Spleen (tissue), 7 donors: ENCODE measurements around the gene UST.

Source experiments
- POLR2A ChIP-seq, 3 donors: fragments of 450-650 bp; IDR thresholded peaks; one replicate each; pipeline ENCODE4 v1.5.1; 2017; ENCODE audit warnings: antibody characterized with exemption in 3 of 3, mild to moderate bottlenecking in 1 of 3
- POLR2AphosphoS5 ChIP-seq, 3 donors: sonication (generic); formaldehyde crosslinking; IDR thresholded peaks; one replicate each; pipeline ENCODE4 v1.5.1; 2017; ENCODE audit warnings: antibody characterized with exemption in 3 of 3
- TF ChIP-seq, protein P1 (sequence below), 11 experiments: fragments of 200-600 bp in 7 of 11; fragments of 450-650 bp in 4 of 11; sonication (generic) in 4 of 11; IDR thresholded peaks in 8 of 11; conservative IDR thresholded peaks in 3 of 11; 1 replicate in 7 of 11; 2 replicates in 4 of 11; pipeline versions ENCODE4 v1.4.0 to v1.8.0; 2016 to 2021; ENCODE audit warnings: antibody characterized with exemption in 11 of 11, inconsistent platforms in 4 of 11, mild to moderate bottlenecking in 1 of 11
- donor health status: DM: no; HTN: no; CAD: no; lungs with moderate emphysema.
- donor health status: DM: no; HTN: no; CAD: no.
- donor health status: DM: no; HTN: no; CAD: no.

DNA sequence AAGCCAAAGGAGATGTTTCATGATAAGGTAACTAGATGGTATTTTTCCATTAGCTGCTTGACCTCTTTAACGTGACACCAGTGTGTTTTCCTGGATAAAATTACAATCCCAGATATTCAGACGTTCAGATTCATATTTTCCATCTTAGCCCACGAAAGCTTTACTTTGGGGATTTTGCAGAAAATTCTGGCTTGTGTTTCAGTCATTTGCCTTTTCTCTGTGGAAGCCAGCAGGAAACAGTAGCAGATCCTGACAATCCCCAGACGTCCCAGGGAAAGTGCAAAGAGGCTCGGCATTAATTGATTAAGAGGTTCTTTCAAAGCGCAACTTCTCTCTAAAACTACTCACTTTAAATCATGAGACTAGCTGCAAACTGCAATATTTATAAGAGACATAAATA is 243.6 kb downstream of the UST start:
- TF ChIP-seq, protein P1, sequence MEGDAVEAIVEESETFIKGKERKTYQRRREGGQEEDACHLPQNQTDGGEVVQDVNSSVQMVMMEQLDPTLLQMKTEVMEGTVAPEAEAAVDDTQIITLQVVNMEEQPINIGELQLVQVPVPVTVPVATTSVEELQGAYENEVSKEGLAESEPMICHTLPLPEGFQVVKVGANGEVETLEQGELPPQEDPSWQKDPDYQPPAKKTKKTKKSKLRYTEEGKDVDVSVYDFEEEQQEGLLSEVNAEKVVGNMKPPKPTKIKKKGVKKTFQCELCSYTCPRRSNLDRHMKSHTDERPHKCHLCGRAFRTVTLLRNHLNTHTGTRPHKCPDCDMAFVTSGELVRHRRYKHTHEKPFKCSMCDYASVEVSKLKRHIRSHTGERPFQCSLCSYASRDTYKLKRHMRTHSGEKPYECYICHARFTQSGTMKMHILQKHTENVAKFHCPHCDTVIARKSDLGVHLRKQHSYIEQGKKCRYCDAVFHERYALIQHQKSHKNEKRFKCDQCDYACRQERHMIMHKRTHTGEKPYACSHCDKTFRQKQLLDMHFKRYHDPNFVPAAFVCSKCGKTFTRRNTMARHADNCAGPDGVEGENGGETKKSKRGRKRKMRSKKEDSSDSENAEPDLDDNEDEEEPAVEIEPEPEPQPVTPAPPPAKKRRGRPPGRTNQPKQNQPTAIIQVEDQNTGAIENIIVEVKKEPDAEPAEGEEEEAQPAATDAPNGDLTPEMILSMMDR (IDR thresholded peaks at IDR 0.05 in 8 of 11, conservative IDR thresholded peaks at IDR 0.05 in 3 of 11) = no peak
- TF ChIP-seq POLR2A (IDR thresholded peaks at IDR 0.05) = no peak
- TF ChIP-seq POLR2AphosphoS5 (IDR thresholded peaks at IDR 0.05) = no peak
